Measurements from ENCODE around the gene SHLD1. TPM values are rescaled to one million over a fixed set of nuclear protein-coding genes. Genes with fewer than 3 reads are reported as not detected.

SHLD1 gene
- total and polyA plus RNA-seq, 7 donors = 0.99 to 18.7 (median 5.4) TPM

DNA sequence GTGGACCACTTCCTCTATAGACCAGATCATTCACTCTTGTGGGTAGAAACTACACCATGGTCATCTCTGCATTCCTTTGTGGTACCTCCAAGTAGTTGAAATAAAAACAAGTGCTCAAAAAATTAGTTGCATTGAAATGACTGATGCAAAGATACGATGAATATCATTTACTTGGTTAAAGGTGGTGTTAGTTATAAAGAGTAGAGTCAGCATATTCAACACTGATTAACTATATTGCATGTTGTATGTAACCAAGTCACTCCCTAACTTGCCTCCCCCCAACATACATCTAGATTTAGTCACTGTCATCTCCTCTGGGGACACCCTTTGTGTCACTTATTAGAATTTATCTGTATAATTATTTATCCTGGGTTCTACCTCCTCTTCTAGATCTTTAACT lies 77.7 kb downstream of the SHLD1 start:
- Histone ChIP-seq H3K36me3 (no peaks in the 10 kb centered on the region), H3K27me3 (no peaks in the 10 kb centered on the region), H3K9me3 (no peaks in the 10 kb centered on the region), H3K4me1 (no peaks in the 10 kb centered on the region), H3K27ac (no peak overlapping the region), H3K4me3 (no peak overlapping the region)
- no peak for DNase-seq
- intact Hi-C loops (cut with DNase I) = no loop called here
- TF ChIP-seq, protein P1, sequence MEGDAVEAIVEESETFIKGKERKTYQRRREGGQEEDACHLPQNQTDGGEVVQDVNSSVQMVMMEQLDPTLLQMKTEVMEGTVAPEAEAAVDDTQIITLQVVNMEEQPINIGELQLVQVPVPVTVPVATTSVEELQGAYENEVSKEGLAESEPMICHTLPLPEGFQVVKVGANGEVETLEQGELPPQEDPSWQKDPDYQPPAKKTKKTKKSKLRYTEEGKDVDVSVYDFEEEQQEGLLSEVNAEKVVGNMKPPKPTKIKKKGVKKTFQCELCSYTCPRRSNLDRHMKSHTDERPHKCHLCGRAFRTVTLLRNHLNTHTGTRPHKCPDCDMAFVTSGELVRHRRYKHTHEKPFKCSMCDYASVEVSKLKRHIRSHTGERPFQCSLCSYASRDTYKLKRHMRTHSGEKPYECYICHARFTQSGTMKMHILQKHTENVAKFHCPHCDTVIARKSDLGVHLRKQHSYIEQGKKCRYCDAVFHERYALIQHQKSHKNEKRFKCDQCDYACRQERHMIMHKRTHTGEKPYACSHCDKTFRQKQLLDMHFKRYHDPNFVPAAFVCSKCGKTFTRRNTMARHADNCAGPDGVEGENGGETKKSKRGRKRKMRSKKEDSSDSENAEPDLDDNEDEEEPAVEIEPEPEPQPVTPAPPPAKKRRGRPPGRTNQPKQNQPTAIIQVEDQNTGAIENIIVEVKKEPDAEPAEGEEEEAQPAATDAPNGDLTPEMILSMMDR (IDR thresholded peaks at IDR 0.05) = no peak
- TF ChIP-seq POLR2AphosphoS5 (IDR thresholded peaks at IDR 0.05) = no peak
- TF ChIP-seq EP300 (IDR thresholded peaks at IDR 0.05) = no peak
- no peak for TF ChIP-seq POLR2A (IDR thresholded peaks at IDR 0.05)
- WGBS, 2 donors = 88 to 91% methylated on average over 1 of the region's 1 CpG

DNA sequence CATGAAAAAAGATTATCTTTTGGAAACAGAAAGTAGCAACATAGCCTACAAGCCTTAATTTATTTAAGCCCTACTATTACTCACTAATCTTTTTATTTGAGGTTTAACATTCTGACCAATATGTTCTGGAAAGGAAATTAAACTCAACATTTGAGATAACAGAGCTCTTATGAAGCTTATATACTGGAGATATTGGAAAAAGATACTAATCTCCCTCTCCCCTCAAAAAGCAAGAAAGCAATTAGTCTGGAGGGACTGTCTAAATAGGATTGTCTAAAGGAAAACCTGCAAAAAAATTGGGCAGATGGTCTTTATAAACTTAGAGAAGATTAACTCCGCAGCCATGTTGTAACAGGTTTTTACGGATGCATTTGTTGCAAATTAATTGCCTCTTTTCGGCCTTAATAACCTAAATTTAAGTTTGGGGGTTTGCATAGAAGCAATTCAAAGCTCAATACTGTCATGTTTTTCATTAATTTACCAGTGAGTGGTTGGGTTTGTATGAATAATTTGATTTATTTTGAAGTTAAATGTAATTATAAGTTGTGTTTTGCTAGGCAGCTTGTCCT lies 79.1 kb downstream of the SHLD1 start:
- Histone ChIP-seq H3K4me3 (no peak overlapping the region), H3K36me3 (no peaks in the 10 kb centered on the region), H3K9me3 (no peaks in the 10 kb centered on the region), H3K27me3 (no peaks in the 10 kb centered on the region), H3K4me1 (no peaks in the 10 kb centered on the region), H3K27ac (no peak overlapping the region)
- DNase-seq = no peak
- WGBS, 2 donors = 62 to 76% methylated on average over 3 of the region's 3 CpGs
- TF ChIP-seq POLR2AphosphoS5 (IDR thresholded peaks at IDR 0.05) (no peak), EP300 (IDR thresholded peaks at IDR 0.05) (no peak), POLR2A (IDR thresholded peaks at IDR 0.05) (no peak)
- TF ChIP-seq, protein P1 (IDR thresholded peaks at IDR 0.05) = no peak
- intact Hi-C loops (cut with DNase I) = no loop called here

DNA sequence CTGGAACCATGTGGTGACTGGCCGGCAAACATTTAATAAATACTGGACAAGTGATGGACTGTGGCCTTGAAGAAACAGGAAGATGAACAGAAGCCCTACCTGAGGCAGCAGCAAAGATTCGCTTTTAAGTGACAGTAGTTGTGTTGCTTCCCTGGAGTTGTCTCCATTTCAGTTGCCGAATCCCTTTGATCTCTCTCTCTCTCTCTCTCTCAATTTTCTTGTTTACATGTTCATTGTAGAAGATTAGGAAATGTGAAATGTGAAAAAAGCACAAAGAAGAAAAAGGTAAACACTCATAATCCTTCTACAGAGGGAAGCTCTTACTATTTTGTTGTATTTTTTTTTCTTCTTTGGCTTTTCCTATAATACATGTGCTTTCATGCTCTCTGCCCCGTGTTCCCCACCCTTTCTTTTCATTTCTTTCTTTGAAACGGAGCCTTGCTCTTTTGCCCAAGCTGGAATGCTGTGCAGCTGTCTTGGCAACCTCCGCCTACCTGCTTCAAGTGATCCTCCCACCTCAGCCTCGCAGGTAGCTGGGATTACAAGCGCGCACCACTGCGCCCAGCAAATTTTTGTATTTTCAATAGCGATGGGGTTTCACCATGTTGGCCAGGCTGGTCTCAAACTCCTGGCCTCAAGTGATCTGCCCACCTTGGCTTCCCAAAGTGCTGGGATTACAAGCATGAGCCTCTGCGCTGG lies 81.5 kb downstream of the SHLD1 start:
- Histone ChIP-seq H3K27ac (no peak overlapping the region), H3K9me3 (no peaks in the 10 kb centered on the region)
- WGBS, 2 donors = 95 to 96% methylated on average over 12 of the region's 12 CpGs

GRCh38 chr20:5833309-5833941 lies 83.2 kb downstream of the SHLD1 start:
- Histone ChIP-seq H3K4me3 (no peak overlapping the region), H3K27ac (no peak overlapping the region), H3K4me1 (peaks cover 0 to 15% (median 10%) of the 10 kb centered on the region in 4 donors), H3K27me3 (no peaks in the 10 kb centered on the region), H3K9me3 (no peaks in the 10 kb centered on the region), H3K36me3 (no peaks in the 10 kb centered on the region)
- TF ChIP-seq, protein P1 (IDR thresholded peaks at IDR 0.05) = no peak
- TF ChIP-seq EP300 (IDR thresholded peaks at IDR 0.05) (no peak), POLR2A (IDR thresholded peaks at IDR 0.05) (no peak), POLR2AphosphoS5 (IDR thresholded peaks at IDR 0.05) (no peak)
- intact Hi-C loops (cut with DNase I) = no loop called here
- 96 to 97% methylated on average over 6 of the region's 6 CpGs for WGBS, 2 donors
- no peak for DNase-seq

More for the DNA sequence above, 81.5 kb downstream of the SHLD1 start:
- intact Hi-C loops (cut with DNase I) = no loop called here
- H3K27me3 ChIP-seq = no peaks in the 10 kb centered on the region
- H3K4me3 ChIP-seq = no peak overlapping the region
- TF ChIP-seq EP300 (IDR thresholded peaks at IDR 0.05) (no peak), POLR2A (IDR thresholded peaks at IDR 0.05) (no peak), POLR2AphosphoS5 (IDR thresholded peaks at IDR 0.05) (no peak)
- TF ChIP-seq, protein P1 (IDR thresholded peaks at IDR 0.05) = no peak
- H3K4me1 ChIP-seq = peaks cover 0 to 15% (median 10%) of the 10 kb centered on the region in 4 donors
- no peaks in the 10 kb centered on the region for H3K36me3 ChIP-seq
- no peak for DNase-seq

All from sigmoid colon (tissue), 7 donors.